ENCODE measurements around the gene TBX21. TPM values are rescaled to one million over a fixed set of nuclear protein-coding genes. Genes with fewer than 3 reads are reported as not detected.
A peak's percentile ranks its signal among the peaks of the same experiment; 100 is the strongest.

TBX21 gene
- total RNA-seq, 1 donor from 2014 or later = 0.32 TPM

- DNase-seq (no peak), ATAC-seq (ENCODE audit: poor library complexity) (no peak)
- intact Hi-C loops (cut with DNase I) = no loop called here
Measured at GRCh38 chr17:47696717-47697642, 36.1 kb upstream of the TBX21 start.

GRCh38 chr17:47697906-47698711, 34.9 kb upstream of the TBX21 start:
- no peak for DNase-seq
- intact Hi-C loops (cut with DNase I) = no loop called here
- ATAC-seq (ENCODE audit: poor library complexity) = no peak

- DNase-seq (peak; percentile 76), ATAC-seq (ENCODE audit: poor library complexity) (no peak)
- intact Hi-C loops (cut with DNase I) = no loop called here
Measured at GRCh38 chr17:47698749-47699535, 34.1 kb upstream of the TBX21 start.

- no peak for ATAC-seq (ENCODE audit: poor library complexity)
- DNase-seq = peak; percentile 18
- intact Hi-C loops (cut with DNase I) = no loop called here
Measured at GRCh38 chr17:47699536-47699840, 33.5 kb upstream of the TBX21 start.

GRCh38 chr17:47700471-47701449, 32.3 kb upstream of the TBX21 start:
- ATAC-seq (ENCODE audit: poor library complexity) (no peak), DNase-seq (peak; percentile 30)
- intact Hi-C loops (cut with DNase I) = no loop called here

DNA sequence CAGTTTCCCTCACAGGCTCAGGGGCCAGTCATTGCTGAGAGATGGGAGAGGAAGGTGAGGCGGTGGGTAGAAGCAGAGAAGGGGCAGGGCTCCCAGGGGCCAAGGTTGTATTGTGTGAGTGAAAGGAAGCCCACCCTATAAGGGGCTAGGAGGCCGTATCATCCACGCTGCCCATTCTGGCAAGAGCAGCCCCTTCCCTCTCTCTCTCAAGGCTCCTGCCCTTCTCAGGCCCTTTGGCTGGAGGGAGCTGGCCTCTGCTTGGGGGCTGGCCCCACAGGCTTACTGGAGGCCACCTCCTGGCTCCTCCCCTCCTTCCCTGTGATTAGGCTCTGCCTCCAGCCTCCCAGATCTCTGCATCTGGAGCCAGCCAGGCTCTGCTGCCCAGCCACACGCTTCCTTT, 31.4 kb upstream of the TBX21 start:
- no peak for ATAC-seq (ENCODE audit: poor library complexity)
- intact Hi-C loops (cut with DNase I) = no loop called here

DNA sequence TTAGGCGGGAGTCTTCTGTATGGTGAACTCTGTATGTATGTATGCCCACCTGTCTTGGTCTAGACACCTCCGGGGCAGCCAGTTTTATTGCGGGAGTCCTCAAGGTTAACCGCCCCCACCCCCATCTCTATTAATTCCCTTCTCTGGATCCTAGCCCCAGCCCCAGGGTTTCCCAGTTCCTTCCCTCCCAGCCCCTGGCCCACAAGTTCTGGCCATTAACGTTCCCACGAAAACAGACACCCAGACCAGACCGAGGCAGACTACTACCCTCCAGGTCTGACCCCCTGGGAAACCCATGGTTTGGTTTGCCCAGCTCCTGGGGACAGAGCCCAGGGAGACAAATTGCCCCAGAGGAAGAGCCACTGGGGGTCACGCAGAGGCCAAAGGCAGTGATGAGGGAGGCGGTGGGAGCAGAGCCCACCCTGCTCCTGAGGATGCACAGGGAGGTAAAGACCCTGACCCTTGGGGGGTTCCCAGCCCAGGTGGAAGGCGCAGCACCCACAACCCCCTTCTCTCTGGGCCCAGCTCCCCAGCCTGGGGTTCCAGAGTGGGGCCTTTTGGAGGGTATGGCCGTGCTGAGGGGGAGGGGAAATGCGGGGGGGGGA, 30.5 kb upstream of the TBX21 start:
- peak; percentile 30 for DNase-seq
- no peak for ATAC-seq (ENCODE audit: poor library complexity)
- intact Hi-C loops (cut with DNase I) = no loop called here

More for the DNA sequence above, 31.4 kb upstream of the TBX21 start:
- DNase-seq = peak; percentile 39

DNA sequence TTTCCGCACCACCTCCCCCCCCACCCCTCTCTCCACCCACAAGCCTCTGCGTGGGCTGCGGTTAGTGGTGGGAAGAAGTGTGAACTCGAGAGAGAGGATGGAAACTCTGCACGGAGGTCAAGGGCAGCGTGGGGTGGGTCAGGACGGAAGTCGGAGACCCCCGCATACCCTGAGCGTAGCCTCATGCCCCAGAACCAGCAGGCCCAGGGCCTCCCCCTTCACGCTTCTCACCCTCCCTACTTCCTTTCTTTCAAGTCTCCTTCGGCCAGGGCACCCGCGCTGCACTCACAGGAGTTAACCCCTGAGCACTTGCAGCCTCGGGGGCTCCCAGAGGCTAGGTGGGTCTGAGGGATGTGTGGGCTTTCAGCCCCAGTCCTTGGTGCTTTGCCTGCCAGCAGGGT, 29.8 kb upstream of the TBX21 start:
- intact Hi-C loops (cut with DNase I) = no loop called here
- no peak for ATAC-seq (ENCODE audit: poor library complexity)
- DNase-seq = peak; percentile 42

DNA sequence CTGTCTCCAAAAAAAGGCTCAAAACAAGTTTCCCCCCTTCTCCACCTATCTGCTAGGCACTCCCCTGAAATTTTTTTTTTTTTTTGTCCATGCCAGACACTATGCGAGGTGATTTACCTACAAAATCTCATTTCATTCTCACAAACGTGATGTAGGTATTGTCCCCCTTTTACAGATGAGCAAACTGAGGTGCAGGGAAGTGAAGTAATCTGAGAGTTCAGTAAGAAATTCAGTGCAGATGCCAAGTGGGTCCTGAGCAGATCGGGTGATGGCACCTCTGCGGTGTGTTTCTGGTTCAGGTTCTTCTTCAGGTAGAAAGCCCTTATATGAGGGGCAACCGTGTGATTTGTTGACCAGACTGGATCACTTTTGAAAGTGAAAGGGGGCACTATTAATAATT, 29.4 kb upstream of the TBX21 start:
- ATAC-seq (ENCODE audit: poor library complexity) (no peak), DNase-seq (peak; percentile 26)
- intact Hi-C loops (cut with DNase I) = no loop called here

- intact Hi-C loops (cut with DNase I) = no loop called here
- DNase-seq (peak; percentile 65), ATAC-seq (ENCODE audit: poor library complexity) (no peak)
Measured at GRCh38 chr17:47704116-47704515, 28.9 kb upstream of the TBX21 start.

DNA sequence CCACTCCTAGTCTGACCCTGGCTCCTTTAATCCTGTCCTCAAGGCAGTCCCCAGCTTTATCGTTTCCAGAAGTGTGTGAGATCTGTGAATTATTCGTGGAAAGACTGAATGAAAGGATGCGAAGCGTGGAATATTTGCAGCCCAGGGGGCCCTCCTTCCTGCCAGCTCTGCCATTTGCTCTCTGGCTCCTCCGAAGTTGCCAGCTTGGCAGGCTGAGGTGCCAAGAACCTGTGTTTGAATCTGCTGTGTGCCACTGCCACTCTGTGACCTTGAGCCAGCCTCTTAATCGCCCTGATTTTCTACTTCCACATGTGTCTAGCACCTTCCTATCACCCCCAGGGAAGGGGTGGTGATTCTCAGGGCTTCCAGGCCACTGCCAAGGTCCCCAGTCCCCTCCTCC, 28.3 kb upstream of the TBX21 start:
- intact Hi-C loops (cut with DNase I) = no loop called here
- ATAC-seq (ENCODE audit: poor library complexity) = no peak
- DNase-seq = peak; percentile 35

- DNase-seq (peak; percentile 19), ATAC-seq (ENCODE audit: poor library complexity) (no peak)
- intact Hi-C loops (cut with DNase I) = no loop called here
Measured at GRCh38 chr17:47705536-47706530, 27.2 kb upstream of the TBX21 start.

DNA sequence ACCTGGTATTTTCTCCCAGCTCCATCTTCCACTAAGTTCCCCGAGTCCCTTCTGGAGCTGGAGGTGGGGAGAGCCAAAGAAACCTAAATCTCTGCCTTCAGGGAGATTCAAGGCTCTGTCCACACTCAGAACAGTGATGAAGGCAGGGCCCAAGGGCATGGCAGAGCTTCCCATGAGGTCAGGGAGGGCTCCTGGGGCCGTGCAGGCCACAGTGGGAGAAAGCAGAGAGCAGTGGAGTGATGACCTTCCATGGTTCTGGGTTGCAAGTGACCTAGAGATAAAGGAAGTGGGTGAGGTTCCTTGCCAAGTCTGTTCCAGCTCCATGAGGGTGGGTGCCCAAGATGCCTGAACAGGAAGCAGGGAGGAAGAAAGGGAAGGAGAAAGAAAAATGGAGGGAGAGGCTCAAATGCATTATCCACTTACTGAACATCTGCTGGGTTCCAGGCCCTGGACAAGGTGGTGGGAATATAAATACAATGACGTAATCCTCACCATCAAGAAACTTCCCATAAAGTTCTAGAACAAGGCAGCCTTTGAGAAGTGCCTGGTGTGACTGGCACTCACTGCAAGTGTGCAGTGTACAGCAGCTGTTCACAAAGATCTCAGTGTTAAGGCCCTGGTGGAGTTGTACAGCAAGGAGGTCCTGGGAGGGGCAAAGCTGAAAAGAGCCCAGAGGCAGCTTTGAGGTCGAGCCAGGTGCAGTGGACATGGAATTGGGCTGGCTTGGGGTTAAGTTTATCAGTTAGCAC, 25.8 kb upstream of the TBX21 start:
- peak; percentile 20 for DNase-seq
- intact Hi-C loops (cut with DNase I) = no loop called here
- ATAC-seq (ENCODE audit: poor library complexity) = peak; percentile 10

GRCh38 chr17:47707884-47708283, 25.2 kb upstream of the TBX21 start:
- no peak for ATAC-seq (ENCODE audit: poor library complexity)
- intact Hi-C loops (cut with DNase I) = no loop called here
- DNase-seq = no peak

- no peak for ATAC-seq (ENCODE audit: poor library complexity)
- intact Hi-C loops (cut with DNase I) = no loop called here
- DNase-seq = peak; percentile 40
Measured at GRCh38 chr17:47708312-47708863, 24.6 kb upstream of the TBX21 start.
